GM19193 (cell line): ENCODE data around the gene FHL2.

ENCODE experiments used
- POLR2A ChIP-seq: IDR thresholded peaks from 4 replicates; pipeline ENCODE4 v1.6.1; 2011; ENCODE audit not compliant: insufficient read depth, insufficient read length; ENCODE audit errors: extremely low read depth

The FHL2 gene

DNA sequence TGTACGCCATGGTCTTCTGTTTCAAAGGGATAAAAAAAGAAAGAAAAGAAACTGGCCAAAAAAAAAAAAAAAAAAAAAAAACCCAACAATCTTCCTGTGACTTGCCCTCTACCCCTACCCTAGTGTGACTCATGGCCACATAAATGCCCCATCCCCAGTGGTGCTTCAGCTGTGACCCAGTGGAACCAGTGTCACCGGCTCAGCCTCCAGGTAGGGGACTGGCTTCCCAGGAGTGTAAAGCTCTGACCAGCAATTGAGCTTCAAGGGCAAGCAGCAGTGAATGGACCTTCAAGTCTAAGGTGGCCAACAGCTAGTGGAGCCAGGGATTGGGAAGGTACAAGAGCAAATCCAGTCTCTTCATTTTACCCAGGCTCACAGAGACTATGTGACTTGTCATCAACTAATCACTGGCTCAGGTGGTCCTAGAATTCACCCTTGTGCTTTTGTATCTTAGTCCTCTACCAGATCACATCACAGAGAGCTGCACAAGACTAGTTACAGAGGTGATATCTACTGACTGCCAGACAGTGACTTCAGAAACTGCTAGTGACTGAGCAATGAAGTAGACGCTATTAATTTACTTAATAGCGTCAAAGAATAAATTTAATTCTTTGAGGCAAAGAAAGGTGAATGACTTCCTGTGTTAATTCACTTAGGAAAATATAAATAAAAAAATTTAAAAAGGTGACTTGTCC lies 68.0 kb downstream of the FHL2 start:
- TF ChIP-seq POLR2A = no peak

- TF ChIP-seq POLR2A = peak; percentile 87
Observed at GRCh38 chr2:105329561-105330495, 69.0 kb downstream of the FHL2 start, which contains the start of gene TGFBRAP1. Gene TGFBRAP1 (minus strand): TSS chr2:105329735. CDS start chr2:105308301, 21,434 bp downstream.

- TF ChIP-seq POLR2A = no peak
Observed at GRCh38 chr2:105329197-105329554, 69.7 kb downstream of the FHL2 start.

- no peak for TF ChIP-seq POLR2A
Observed at GRCh38 chr2:105328281-105329196, 70.3 kb downstream of the FHL2 start.

DNA sequence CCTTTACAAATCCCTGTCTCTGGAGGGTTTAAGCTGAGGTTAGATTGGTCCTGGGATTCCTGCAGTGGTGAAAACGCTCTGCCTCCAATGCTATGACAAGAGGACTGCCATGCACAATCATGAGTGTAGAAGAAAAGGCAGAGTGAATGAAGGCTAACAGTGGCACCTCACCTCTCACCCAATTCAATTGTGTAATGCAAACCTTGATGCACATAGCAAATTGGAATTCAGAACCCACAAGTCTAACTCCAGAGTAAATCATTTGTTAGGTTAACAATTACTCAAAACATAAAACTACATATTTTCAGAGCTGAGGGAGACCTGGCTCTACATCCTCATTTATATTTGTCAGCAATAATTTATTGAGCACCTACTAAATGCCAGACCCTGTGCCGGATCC lies 71.2 kb downstream of the FHL2 start:
- no peak for TF ChIP-seq POLR2A

- TF ChIP-seq POLR2A = no peak
Observed at GRCh38 chr2:105325389-105325963, 73.4 kb downstream of the FHL2 start.

GRCh38 chr2:105324732-105325131 lies 74.1 kb downstream of the FHL2 start:
- no peak for TF ChIP-seq POLR2A

DNA sequence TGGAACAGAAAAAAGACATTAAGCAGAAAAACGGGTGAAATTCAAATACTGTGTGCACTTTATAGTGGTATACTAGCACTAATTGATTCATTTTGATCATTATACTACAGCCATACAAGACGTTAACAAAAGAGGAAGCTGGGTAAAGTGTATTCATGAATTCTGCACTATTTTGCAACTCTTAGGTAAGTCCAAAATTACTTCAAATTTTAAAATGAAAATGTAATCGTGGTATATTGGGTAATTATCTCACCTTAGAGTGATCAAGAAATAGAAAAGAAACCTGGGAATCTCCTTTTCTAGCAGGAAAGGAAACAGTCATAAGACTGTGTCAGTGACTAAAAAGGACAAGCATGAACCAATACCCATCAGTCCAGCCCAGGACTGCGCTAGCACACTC lies 74.8 kb downstream of the FHL2 start:
- no peak for TF ChIP-seq POLR2A

- TF ChIP-seq POLR2A = no peak
Observed at GRCh38 chr2:105323111-105323510, 75.7 kb downstream of the FHL2 start.

DNA sequence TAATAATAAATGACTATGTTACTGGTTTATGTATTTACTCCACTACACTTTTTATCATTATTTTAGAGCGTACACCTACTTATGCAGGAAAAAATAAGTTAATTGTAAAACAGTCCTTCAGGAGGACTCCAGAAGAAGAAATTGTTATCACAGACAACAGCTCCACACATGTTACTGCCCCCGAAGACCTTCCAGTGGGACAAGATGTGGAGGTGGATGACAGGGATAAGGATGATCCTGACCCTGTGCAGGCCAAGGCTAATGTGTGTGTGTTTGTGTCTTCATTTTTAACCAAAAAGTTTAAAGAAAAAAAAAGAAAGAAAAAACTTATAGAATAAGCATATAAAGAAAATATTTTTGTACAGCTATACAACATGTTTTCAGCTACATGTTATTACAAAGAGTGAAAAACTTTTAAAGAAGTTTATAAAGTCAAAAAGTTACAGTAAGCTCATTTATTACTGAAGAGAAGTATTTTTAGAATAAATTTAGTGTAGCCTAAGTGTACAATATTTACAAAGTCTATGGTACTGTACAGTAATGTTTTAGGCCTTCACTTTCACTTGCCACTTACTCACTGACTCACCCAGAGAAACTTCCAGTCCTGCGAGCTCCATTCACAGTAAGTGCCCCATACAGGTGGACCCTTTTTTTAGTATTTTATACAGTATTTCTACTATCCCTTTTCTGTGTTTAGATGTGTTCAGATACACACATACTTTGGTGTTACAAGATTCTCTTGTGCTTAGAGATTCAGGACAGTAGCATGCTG lies 76.8 kb downstream of the FHL2 start:
- TF ChIP-seq POLR2A = no peak

GRCh38 chr2:105320651-105321215 lies 78.1 kb downstream of the FHL2 start:
- no peak for TF ChIP-seq POLR2A

GRCh38 chr2:105317937-105318336 lies 80.9 kb downstream of the FHL2 start:
- TF ChIP-seq POLR2A = no peak

DNA sequence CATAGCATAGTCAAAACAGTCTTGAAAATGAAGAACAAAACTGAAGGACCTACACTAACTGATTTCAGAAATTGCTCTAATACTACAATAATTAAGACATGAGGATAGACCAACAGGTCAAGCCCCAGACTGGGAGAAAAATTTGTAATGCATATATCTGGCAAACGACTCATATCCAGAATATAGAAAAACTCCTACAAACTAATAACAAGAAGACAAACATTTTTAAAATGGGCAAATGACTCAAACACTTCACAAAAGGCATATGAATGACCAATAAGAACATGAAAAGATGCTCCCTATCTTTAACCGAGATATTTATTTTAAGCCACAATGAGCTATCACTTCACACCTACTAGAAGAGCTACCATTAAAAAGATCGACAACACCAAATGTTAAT lies 83.5 kb downstream of the FHL2 start:
- no peak for TF ChIP-seq POLR2A

DNA sequence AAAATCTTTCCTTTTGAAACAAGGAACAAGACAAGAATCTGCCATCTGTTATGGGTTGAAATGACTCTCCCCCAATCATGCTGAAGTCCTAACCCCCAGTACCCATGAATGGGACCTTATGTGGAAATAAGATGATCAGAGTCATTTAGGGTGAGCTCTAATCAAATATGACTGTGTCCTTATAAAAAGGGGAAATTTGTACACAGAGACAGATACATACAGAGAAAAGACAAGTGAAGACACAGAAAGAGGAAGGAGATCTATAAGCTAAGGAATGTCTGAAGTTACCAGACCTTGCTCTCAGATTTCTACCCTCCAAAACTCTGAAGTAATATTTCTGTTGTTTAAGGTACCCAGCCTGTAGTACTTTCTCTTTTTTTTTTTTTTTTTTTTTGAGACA lies 85.0 kb downstream of the FHL2 start:
- TF ChIP-seq POLR2A = no peak
